IPS-11a (cell line): ENCODE measurements around the gene PLCL2.

Experiments used
- H3K4me3 ChIP-seq: one replicate; pipeline ENCODE4 v1.5.1; 2013; ENCODE audit warnings: low read depth, low read length, control low read depth

Gene PLCL2

DNA sequence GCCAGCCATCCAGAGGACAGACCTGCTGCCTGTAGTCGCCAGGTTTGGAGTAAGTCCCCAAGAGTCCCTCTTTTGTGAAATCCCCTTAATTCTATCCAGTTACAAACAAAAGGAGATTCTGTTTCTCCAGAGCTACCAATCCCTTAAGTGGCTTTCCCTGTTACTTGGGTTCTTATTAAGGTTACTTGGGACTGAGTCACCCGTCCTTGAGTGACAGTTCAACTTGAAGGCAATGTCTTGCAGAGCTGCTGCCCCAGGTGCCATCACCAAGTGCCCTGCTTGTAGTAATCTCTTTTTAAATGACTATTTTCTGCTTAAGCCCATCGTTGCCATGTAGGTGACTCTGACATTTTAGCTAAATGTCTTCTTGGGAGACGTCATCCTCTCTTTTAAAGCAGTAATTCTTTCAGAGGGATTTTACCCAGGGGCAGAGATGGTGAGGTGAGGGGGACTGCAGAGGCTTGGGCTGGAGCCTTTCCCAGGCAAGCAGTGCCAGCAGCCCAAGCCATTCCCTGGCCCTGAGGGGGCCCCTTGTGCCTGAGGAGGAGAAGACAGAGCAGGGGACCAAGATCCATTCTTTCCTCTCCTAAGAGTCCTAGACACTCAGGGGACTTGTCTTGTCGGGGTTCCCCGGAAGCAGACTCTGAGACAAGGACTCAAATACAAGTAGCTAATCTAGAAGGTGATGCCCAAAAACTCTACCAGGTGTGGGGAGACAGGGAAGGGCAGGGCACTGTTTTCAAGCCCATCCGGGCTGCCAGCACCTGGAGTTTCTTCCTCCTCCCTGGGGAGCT lies 253.7 kb downstream of the PLCL2 start:
- no peak overlapping the region for H3K4me3 ChIP-seq
